SJCRH30 (cell line): ENCODE data around the gene EMC9. TPM values are rescaled to one million over a fixed set of nuclear protein-coding genes. Genes with fewer than 3 reads are reported as not detected.

Experiments
- DNase-seq, 2 experiments: peaks; one replicate each; pipeline ENCODE4 v3.0.0-alpha.2; 2015 to 2020
- H3K27ac ChIP-seq: fragments of 250-450 bp; sonication (Bioruptor Pico); 2 replicates; pipeline ENCODE4 v1.5.1; 2020; ENCODE audit warnings: mild to moderate bottlenecking, moderate library complexity
- H3K27me3 ChIP-seq: fragments of 250-450 bp; sonication (Bioruptor Pico); 2 replicates; pipeline ENCODE4 v1.5.1; 2020; ENCODE audit warnings: mild to moderate bottlenecking, moderate library complexity
- H3K36me3 ChIP-seq: fragments of 250-450 bp; sonication (Bioruptor Pico); 2 replicates; pipeline ENCODE4 v1.5.1; 2020; ENCODE audit warnings: mild to moderate bottlenecking, moderate library complexity
- H3K4me1 ChIP-seq: fragments of 250-450 bp; sonication (Bioruptor Pico); 2 replicates; pipeline ENCODE4 v1.5.1; 2020; ENCODE audit warnings: mild to moderate bottlenecking, moderate library complexity
- H3K4me3 ChIP-seq: fragments of 250-450 bp; sonication (Bioruptor Pico); 2 replicates; pipeline ENCODE4 v1.5.1; 2020; ENCODE audit warnings: mild to moderate bottlenecking, moderate library complexity
- H3K9me3 ChIP-seq: fragments of 250-450 bp; sonication (Bioruptor Pico); replicated peaks from 2 replicates; pipeline ENCODE4 v1.5.1; 2020; ENCODE audit warnings: mild to moderate bottlenecking, moderate library complexity
- total RNA-seq: library from RNA; depleted of rRNA; stranded (reverse); fragments of >200 nt; shearing (Covaris generic); gene quantifications from 2 replicates; pipeline ENCODE4 v1.2.3, GENCODE V29; 2014

The EMC9 gene
- total RNA-seq, 1 experiment from 2014 or later, result 45.6 TPM

GRCh38 chr14:24122416-24122815 lies 19.0 kb downstream of the EMC9 start:
- Histone ChIP-seq H3K4me1 (no peaks in the 10 kb centered on the region), H3K4me3 (no peak overlapping the region), H3K9me3 (no peaks in the 10 kb centered on the region), H3K27ac (no peak overlapping the region), H3K27me3 (no peaks in the 10 kb centered on the region), H3K36me3 (peaks cover 34% of the 10 kb centered on the region)
- DNase-seq, result no peak

GRCh38 chr14:24121210-24121609 lies 20.2 kb downstream of the EMC9 start:
- Histone ChIP-seq H3K27ac (no peak overlapping the region), H3K9me3 (no peaks in the 10 kb centered on the region), H3K27me3 (no peaks in the 10 kb centered on the region), H3K4me1 (no peaks in the 10 kb centered on the region), H3K36me3 (peaks cover 37% of the 10 kb centered on the region), H3K4me3 (no peak overlapping the region)
- no peak for DNase-seq

GRCh38 chr14:24119691-24120090 lies 21.7 kb downstream of the EMC9 start:
- H3K27me3 ChIP-seq, result no peaks in the 10 kb centered on the region
- H3K36me3 ChIP-seq, result peaks cover 37% of the 10 kb centered on the region
- H3K27ac ChIP-seq, result no peak overlapping the region
- no peak overlapping the region for H3K4me3 ChIP-seq
- no peaks in the 10 kb centered on the region for H3K9me3 ChIP-seq
- DNase-seq, result no peak
- H3K4me1 ChIP-seq, result no peaks in the 10 kb centered on the region

- Histone ChIP-seq H3K27me3 (no peaks in the 10 kb centered on the region), H3K9me3 (no peaks in the 10 kb centered on the region), H3K36me3 (peaks cover 32% of the 10 kb centered on the region)
Observed at GRCh38 chr14:24117179-24117578, 24.2 kb downstream of the EMC9 start.

GRCh38 chr14:24116128-24116814 lies 25.1 kb downstream of the EMC9 start:
- H3K4me3 ChIP-seq, result no peak overlapping the region
- no peak overlapping the region for H3K27ac ChIP-seq
- H3K27me3 ChIP-seq, result no peaks in the 10 kb centered on the region
- H3K4me1 ChIP-seq, result no peaks in the 10 kb centered on the region
- no peaks in the 10 kb centered on the region for H3K9me3 ChIP-seq
- no peak for DNase-seq
- peaks cover 27% of the 10 kb centered on the region for H3K36me3 ChIP-seq

More at GRCh38 chr14:24117179-24117578, 24.2 kb downstream of the EMC9 start:
- Histone ChIP-seq H3K4me1 (no peaks in the 10 kb centered on the region), H3K4me3 (no peak overlapping the region), H3K27ac (no peak overlapping the region)
- DNase-seq, result no peak

GRCh38 chr14:24115422-24116127 lies 25.8 kb downstream of the EMC9 start:
- DNase-seq, result no peak
- H3K9me3 ChIP-seq, result no peaks in the 10 kb centered on the region
- peaks cover 2% of the 10 kb centered on the region; the same call in 1 of the 2 replicates for H3K4me1 ChIP-seq
- peak overlapping the region; percentile 92 for H3K4me3 ChIP-seq
- no peaks in the 10 kb centered on the region for H3K27me3 ChIP-seq
- H3K27ac ChIP-seq, result peak overlapping the region; percentile 97
- peaks cover 20% of the 10 kb centered on the region for H3K36me3 ChIP-seq

GRCh38 chr14:24114532-24115421 lies 26.6 kb downstream of the EMC9 start, which contains the start of the genes DCAF11 and NRL:
TSS of gene DCAF11 (plus strand) at chr14:24114777. CDS start at chr14:24115595, 818 bp downstream.
TSS of gene NRL (minus strand) at chr14:24114949. CDS start at chr14:24082848, 32,101 bp downstream.
- peak within 1 kb of the TSS; percentile 97 for H3K27ac ChIP-seq
- H3K9me3 ChIP-seq, result no peaks in the 10 kb centered on the region
- peaks cover 9% of the 10 kb centered on the region for H3K4me1 ChIP-seq
- peaks cover 16% of the 10 kb centered on the region for H3K36me3 ChIP-seq
- DNase-seq, result peak; percentile 99
- H3K27me3 ChIP-seq, result no peaks in the 10 kb centered on the region
- peak within 1 kb of the TSS; percentile 92 for H3K4me3 ChIP-seq

GRCh38 chr14:24113801-24114531 lies 27.4 kb downstream of the EMC9 start:
- Histone ChIP-seq H3K9me3 (no peaks in the 10 kb centered on the region), H3K36me3 (peaks cover 10% of the 10 kb centered on the region), H3K27ac (peak overlapping the region; percentile 97), H3K27me3 (no peaks in the 10 kb centered on the region), H3K4me3 (peak overlapping the region; percentile 92), H3K4me1 (peaks cover 9% of the 10 kb centered on the region)
- DNase-seq, result peak; percentile 93 to 94

- peak overlapping the region; percentile 92 for H3K4me3 ChIP-seq
- H3K36me3 ChIP-seq, result peaks cover 8% of the 10 kb centered on the region
Observed at GRCh38 chr14:24113379-24113800, 28.0 kb downstream of the EMC9 start.

GRCh38 chr14:24110523-24110922 lies 30.9 kb downstream of the EMC9 start:
- no peak for DNase-seq
- Histone ChIP-seq H3K9me3 (no peaks in the 10 kb centered on the region), H3K27me3 (no peaks in the 10 kb centered on the region), H3K4me1 (peaks cover 9% of the 10 kb centered on the region), H3K27ac (no peak overlapping the region), H3K36me3 (no peaks in the 10 kb centered on the region), H3K4me3 (no peak overlapping the region)

More at GRCh38 chr14:24113379-24113800, 28.0 kb downstream of the EMC9 start:
- H3K27ac ChIP-seq, result peak overlapping the region; percentile 97
- H3K9me3 ChIP-seq, result no peaks in the 10 kb centered on the region
- no peaks in the 10 kb centered on the region for H3K27me3 ChIP-seq
- no peak for DNase-seq
- H3K4me1 ChIP-seq, result peaks cover 9% of the 10 kb centered on the region

- Histone ChIP-seq H3K27me3 (no peaks in the 10 kb centered on the region), H3K4me1 (peaks cover 9% of the 10 kb centered on the region), H3K4me3 (no peak overlapping the region), H3K36me3 (no peaks in the 10 kb centered on the region), H3K9me3 (no peaks in the 10 kb centered on the region), H3K27ac (no peak overlapping the region)
- peak in 1 of 2 experiments; percentile 32 for DNase-seq
Observed at GRCh38 chr14:24110060-24110459, 31.3 kb downstream of the EMC9 start.

GRCh38 chr14:24108336-24108874 lies 33.0 kb downstream of the EMC9 start:
- Histone ChIP-seq H3K36me3 (peaks cover 5% of the 10 kb centered on the region), H3K27ac (no peak overlapping the region), H3K27me3 (no peaks in the 10 kb centered on the region), H3K9me3 (no peaks in the 10 kb centered on the region), H3K4me3 (no peak overlapping the region), H3K4me1 (peaks cover 9% of the 10 kb centered on the region)
- DNase-seq, result no peak

GRCh38 chr14:24106672-24107271 lies 34.6 kb downstream of the EMC9 start:
- no peaks in the 10 kb centered on the region for H3K9me3 ChIP-seq
- H3K4me1 ChIP-seq, result peaks cover 9% of the 10 kb centered on the region
- DNase-seq, result no peak
- no peaks in the 10 kb centered on the region for H3K27me3 ChIP-seq
- peaks cover 8% of the 10 kb centered on the region for H3K36me3 ChIP-seq
- H3K27ac ChIP-seq, result no peak overlapping the region
- H3K4me3 ChIP-seq, result no peak overlapping the region
